Suppressor macrophage treated with lipopolysaccharide for 1 hour (primary cell): ENCODE results near the gene FBXW12.
A peak's percentile ranks its signal among the peaks of the same experiment; 100 is the strongest.

Source experiments
- DNase-seq, 3 donors: peaks; one replicate each; pipeline ENCODE4 v3.0.0-alpha.2; 2020 to 2022

FBXW12 gene

GRCh38 chr3:48437812-48438211 is 65.8 kb downstream of the FBXW12 start:
- DNase-seq = no peak

- DNase-seq = peak; percentile 97 to 98 (median 98)
These were observed 68.0 kb downstream of the FBXW12 start, which contains the start of the genes CCDC51 and TMA7 for GRCh38 chr3:48439820-48440589. TSS of gene CCDC51 (minus strand) at chr3:48440119. CDS start at chr3:48435128, 4,991 bp downstream. TSS of gene TMA7 (plus strand) at chr3:48440257. CDS start at chr3:48440297, 40 bp downstream.

- DNase-seq = no peak
These were observed 68.6 kb downstream of the FBXW12 start for GRCh38 chr3:48440590-48440958.

GRCh38 chr3:48441940-48442339 is 69.9 kb downstream of the FBXW12 start:
- no peak for DNase-seq
